H9 (cell line): ENCODE measurements around the gene POLR3H. TPM values are rescaled to one million over a fixed set of nuclear protein-coding genes. Genes with fewer than 3 reads are reported as not detected.

Experiments
- DNase-seq: peaks from one replicate; pipeline ENCODE4 v3.0.0-alpha.2; 2017
- H2AFZ ChIP-seq: one replicate; pipeline ENCODE4 v1.6.1; 2013; ENCODE audit warnings: mild to moderate bottlenecking, low read length, control low read depth, moderate library complexity
- H2AK5ac ChIP-seq: 2 replicates; pipeline ENCODE4 v1.6.1; 2013; ENCODE audit warnings: low read length, control low read depth, mixed read lengths; ENCODE audit not compliant: insufficient read length
- H2BK120ac ChIP-seq: one replicate; pipeline ENCODE4 v1.6.1; 2013; ENCODE audit warnings: low read depth, mild to moderate bottlenecking, low read length, control low read depth, inconsistent platforms; ENCODE audit not compliant: poor library complexity, severe bottlenecking
- H2BK12ac ChIP-seq: 2 replicates; pipeline ENCODE4 v1.6.1; 2013; ENCODE audit warnings: low read length, control low read depth, mixed read lengths, low read depth; ENCODE audit not compliant: insufficient read length
- H2BK15ac ChIP-seq: 2 replicates; pipeline ENCODE4 v1.6.1; 2013; ENCODE audit warnings: low read depth, low read length, control low read depth
- H2BK20ac ChIP-seq: one replicate; pipeline ENCODE4 v1.6.1; 2013; ENCODE audit warnings: low read depth, mild to moderate bottlenecking, low read length, control low read depth, inconsistent platforms; ENCODE audit not compliant: poor library complexity, severe bottlenecking
- H2BK5ac ChIP-seq: 2 replicates; pipeline ENCODE4 v1.6.1; 2013; ENCODE audit warnings: low read length, control low read depth, mixed read lengths; ENCODE audit not compliant: insufficient read length
- H3K14ac ChIP-seq: 2 replicates; pipeline ENCODE4 v1.6.1; 2013; ENCODE audit warnings: low read length, control low read depth; ENCODE audit not compliant: insufficient read depth
- H3K18ac ChIP-seq: 2 replicates; pipeline ENCODE4 v1.6.1; 2013; ENCODE audit warnings: low read depth, mild to moderate bottlenecking, mixed read lengths, low read length, control low read depth; ENCODE audit not compliant: insufficient read length
- H3K23ac ChIP-seq: 2 replicates; pipeline ENCODE4 v1.6.1; 2013; ENCODE audit warnings: low read length, control low read depth, mixed read lengths, low read depth; ENCODE audit not compliant: insufficient read length
- H3K23me2 ChIP-seq: 2 replicates; pipeline ENCODE4 v1.6.1; 2013; ENCODE audit warnings: low read depth, mild to moderate bottlenecking, mixed read lengths, low read length, control low read depth; ENCODE audit not compliant: insufficient read length, poor library complexity, severe bottlenecking
- H3K27ac ChIP-seq: 2 replicates; pipeline ENCODE4 v1.5.1; 2013; ENCODE audit warnings: low read length, control low read depth, mixed read lengths, low read depth; ENCODE audit not compliant: insufficient read length
- H3K27me3 ChIP-seq: 2 replicates; pipeline ENCODE4 v1.6.1; 2013; ENCODE audit warnings: low read length, control low read depth, inconsistent platforms; ENCODE audit not compliant: insufficient read depth
- H3K4ac ChIP-seq: 2 replicates; pipeline ENCODE4 v1.6.1; 2013; ENCODE audit warnings: low read depth, mild to moderate bottlenecking, control low read depth, inconsistent platforms, low read length, moderate library complexity
- H3K4me1 ChIP-seq: 2 replicates; pipeline ENCODE4 v1.6.1; 2013; ENCODE audit warnings: low read length, control low read depth, inconsistent platforms; ENCODE audit not compliant: insufficient read depth
- H3K4me2 ChIP-seq: 2 replicates; pipeline ENCODE4 v1.6.1; 2013; ENCODE audit warnings: low read length, control low read depth, mixed read lengths; ENCODE audit not compliant: insufficient read length, insufficient read depth
- H3K56ac ChIP-seq: 2 replicates; pipeline ENCODE4 v1.6.1; 2013; ENCODE audit warnings: low read depth, mild to moderate bottlenecking, mixed read lengths, low read length, control low read depth; ENCODE audit not compliant: insufficient read length
- H3K79me1 ChIP-seq: 2 replicates; pipeline ENCODE4 v1.6.1; 2013; ENCODE audit warnings: low read depth, mild to moderate bottlenecking, moderate library complexity, low read length, control low read depth, inconsistent platforms; ENCODE audit not compliant: insufficient read depth, poor library complexity, severe bottlenecking
- H3K79me2 ChIP-seq: 2 replicates; pipeline ENCODE4 v1.6.1; 2013; ENCODE audit warnings: low read length, control low read depth, inconsistent platforms; ENCODE audit not compliant: insufficient read depth
- H3K9ac ChIP-seq: 2 replicates; pipeline ENCODE4 v1.6.1; 2013; ENCODE audit warnings: low read length, control low read depth, mixed read lengths; ENCODE audit not compliant: insufficient read length; ENCODE audit errors: extremely low read depth
- H3K9me3 ChIP-seq: one replicate; pipeline ENCODE4 v1.6.1; 2013; ENCODE audit warnings: low read depth, low read length, inconsistent platforms; ENCODE audit not compliant: control insufficient read depth
- H3T11ph ChIP-seq: one replicate; pipeline ENCODE4 v1.6.1; 2013; ENCODE audit warnings: mild to moderate bottlenecking, low read length, control low read depth, inconsistent platforms
- H4K20me1 ChIP-seq: one replicate; pipeline ENCODE4 v1.6.1; 2013; ENCODE audit not compliant: control insufficient read depth, insufficient read length, insufficient read depth
- H4K5ac ChIP-seq: 2 replicates; pipeline ENCODE4 v1.6.1; 2013; ENCODE audit warnings: low read depth, mild to moderate bottlenecking, mixed read lengths, low read length, control low read depth; ENCODE audit not compliant: insufficient read length
- H4K8ac ChIP-seq: replicated peaks from 2 replicates; pipeline ENCODE4 v1.6.1; 2013; ENCODE audit warnings: low read length, control low read depth, mixed read lengths, low read depth; ENCODE audit not compliant: insufficient read length
- H4K91ac ChIP-seq: 2 replicates; pipeline ENCODE4 v1.6.1; 2013; ENCODE audit warnings: low read depth, mild to moderate bottlenecking, moderate library complexity, mixed read lengths, low read length, control low read depth; ENCODE audit not compliant: insufficient read length
- H3K27ac Mint-ChIP-seq, 3 experiments: 2 replicates in 2 of 3; 3 replicates in 1 of 3; pipeline ENCODE4 v1.8.0; 2020 to 2021; ENCODE audit warnings: mixed read lengths in 3 of 3, mild to moderate bottlenecking in 1 of 3, moderate library complexity in 1 of 3
- H3K27me3 Mint-ChIP-seq: 2 replicates; pipeline ENCODE4 v1.8.0; 2021; ENCODE audit warnings: low read depth, mild to moderate bottlenecking, moderate library complexity, mixed read lengths
- H3K36me3 Mint-ChIP-seq, 3 experiments: 2 replicates in 2 of 3; 3 replicates in 1 of 3; pipeline ENCODE4 v1.8.0; 2020 to 2021; ENCODE audit warnings: low read depth in 3 of 3, mixed read lengths in 3 of 3; ENCODE audit not compliant: insufficient read depth in 1 of 3
- H3K4me1 Mint-ChIP-seq, 2 experiments: 2 replicates each; pipeline ENCODE4 v1.8.0; 2020; ENCODE audit warnings: mixed read lengths in 2 of 2
- H3K4me3 Mint-ChIP-seq, 2 experiments: 2 replicates in 1 of 2; 3 replicates in 1 of 2; pipeline ENCODE4 v1.8.0; 2020 to 2021; ENCODE audit warnings: mild to moderate bottlenecking in 2 of 2, mixed read lengths in 2 of 2, moderate library complexity in 1 of 2
- H3K9me3 Mint-ChIP-seq, 2 experiments: 2 replicates in 1 of 2; 3 replicates in 1 of 2; pipeline ENCODE4 v1.8.0; 2020; ENCODE audit warnings: mild to moderate bottlenecking in 2 of 2, mixed read lengths in 2 of 2, moderate library complexity in 1 of 2
- CTCF ChIP-seq: fragments of 200-600 bp; sonication (generic); conservative IDR thresholded peaks from 3 replicates; pipeline ENCODE4 v1.8.0; 2021; ENCODE audit warnings: antibody characterized with exemption, mild to moderate bottlenecking
- WGBS: extraction: QIAGEN DNeasy Blood & Tissue Kit; methylation state at CpG from one replicate; pipeline ENCODE4 v1.1.7; 2013; ENCODE audit warnings: missing lambda C conversion rate, low lambda C conversion rate, mixed read lengths; ENCODE audit not compliant: insufficient read length; ENCODE audit errors: extremely low coverage; 5-methylcytosine and 5-hydroxymethylcytosine counted together
- total RNA-seq: library from RNA; stranded (reverse); gene quantifications from 2 replicates; pipeline ENCODE4 v1.2.1, GENCODE V29; 2021

The POLR3H gene
- total RNA-seq, 1 experiment from 2014 or later: 68.2 TPM

GRCh38 chr22:41587347-41587723 lies 43.1 kb upstream of the POLR3H start:
- Histone ChIP-seq H4K8ac (no peak overlapping the region), H3K4ac (no peak overlapping the region), H3K79me2 (no peaks in the 10 kb centered on the region), H2AFZ (no peak overlapping the region), H3K56ac (no peak overlapping the region), H3K4me1 (no peaks in the 10 kb centered on the region), H3K9ac (no peak overlapping the region), H3K9me3 (no peaks in the 10 kb centered on the region), H2BK120ac (no peak overlapping the region), H3K27me3 (no peaks in the 10 kb centered on the region), H2AK5ac (no peak overlapping the region), H3K14ac (no peak overlapping the region), H3K18ac (no peak overlapping the region), H3T11ph (no peak overlapping the region), H2BK5ac (no peak overlapping the region), H3K27ac (no peak overlapping the region), H4K5ac (no peak overlapping the region), H4K91ac (no peak overlapping the region), H3K23ac (no peak overlapping the region), H2BK12ac (no peak overlapping the region), H2BK20ac (no peak overlapping the region), H3K4me2 (no peak overlapping the region), H4K20me1 (no peaks in the 10 kb centered on the region), H3K23me2 (peaks cover 7% of the 10 kb centered on the region), H3K79me1 (no peaks in the 10 kb centered on the region), H2BK15ac (no peak overlapping the region)
- H3K4me3 Mint-ChIP-seq: no peak overlapping the region
- no peak for TF ChIP-seq CTCF
- H3K27me3 Mint-ChIP-seq: peaks cover 3% of the 10 kb centered on the region
- no CpG with 5 or more reads among the region's 7 CpGs for WGBS
- H3K36me3 Mint-ChIP-seq: peaks cover 0 to 13% (median 4%) of the 10 kb centered on the region in 3 experiments; a peak in 4 of 7 replicates
- no peak for DNase-seq
- no peaks in the 10 kb centered on the region for H3K9me3 Mint-ChIP-seq
- H3K27ac Mint-ChIP-seq: no peak overlapping the region
- peaks cover 6 to 16% of the 10 kb centered on the region in 2 experiments for H3K4me1 Mint-ChIP-seq
